Ovary (tissue), 9 donors: ENCODE data around the gene KLK3. TPM values are rescaled to one million over a fixed set of nuclear protein-coding genes. Genes with fewer than 3 reads are reported as not detected.

Experiments
- DNase-seq, 5 donors: peaks; one replicate each; pipeline ENCODE4 v3.0.0-alpha.2; 2019 to 2020
- H3K27ac ChIP-seq, 2 donors: fragments of 200-600 bp; one replicate each; pipeline versions ENCODE4 v1.5.1 to v1.8.0; 2019 to 2022
- H3K27me3 ChIP-seq: fragments of 200-600 bp; one replicate; pipeline ENCODE4 v1.8.0; 2022
- H3K36me3 ChIP-seq: fragments of 200-600 bp; sonication (generic); one replicate; pipeline ENCODE4 v1.5.1; 2019
- H3K4me1 ChIP-seq: one replicate; pipeline ENCODE4 v1.8.1; 2013; ENCODE audit warnings: mild to moderate bottlenecking, moderate library complexity; ENCODE audit not compliant: insufficient read depth
- H3K4me3 ChIP-seq: fragments of 200-600 bp; sonication (generic); one replicate; pipeline ENCODE4 v1.5.1; 2017
- H3K9me3 ChIP-seq, 2 donors: fragments of 200-600 bp in 1 of 2; sonication (generic) in 1 of 2; one replicate each; pipeline versions ENCODE4 v1.5.1 to v1.8.1; 2013 to 2019; ENCODE audit warnings: mild to moderate bottlenecking in 1 of 2, moderate library complexity in 1 of 2
- EP300 ChIP-seq: sonication (generic); formaldehyde crosslinking; IDR thresholded peaks from one replicate; pipeline ENCODE4 v1.6.1; 2017; ENCODE audit warnings: antibody characterized with exemption
- POLR2A ChIP-seq: fragments of 450-650 bp; IDR thresholded peaks from one replicate; pipeline ENCODE4 v1.6.1; 2017; ENCODE audit warnings: antibody characterized with exemption, mild to moderate bottlenecking, moderate library complexity
- WGBS, 3 donors: extraction: QIAGEN DNeasy Blood & Tissue Kit in 1 of 3; methylation state at CpG; one replicate each; pipeline versions ENCODE4 v1.1.5 to v1.1.7; 2013 to 2017; 5-methylcytosine and 5-hydroxymethylcytosine counted together
- intact Hi-C, 4 donors: fragments of 100-400 bp; cut with DNase I; formaldehyde crosslinking; loops; one replicate each; pipeline versions ENCODE4 v1.11.0 to v1.15.1; 2022 to 2023
- polyA plus RNA-seq, 2 donors: library from polyadenylated mRNA; stranded (reverse); fragments of 200-250 nt in 1 of 2; fragments of 350-450 nt in 1 of 2; fragmentation: Illumina TruSeq in 1 of 2; extraction: RNeasy Lipid Tissue Mini Kit (QIAGEN cat#74804) in 1 of 2; gene quantifications; one replicate each; pipeline ENCODE4 v1.2.3, GENCODE V29; 2013 to 2014
- total RNA-seq, 7 donors: library from RNA; depleted of rRNA in 2 of 7; stranded (reverse); fragments of >200 nt in 2 of 7; fragmentation: NEBNext Ultra II Directional in 3 of 7; extraction: Animal tissue kit (Norgen Biotek cat#: 25700) in 3 of 7; gene quantifications; one replicate each; pipeline versions ENCODE4 v1.1.0 to v1.2.4, GENCODE V29; 2016 to 2023
- TF ChIP-seq, protein P1 (sequence below), 3 donors: fragments of 450-650 bp in 2 of 3; fragments of 200-600 bp in 1 of 3; IDR thresholded peaks; one replicate each; pipeline versions ENCODE4 v1.5.1 to v1.8.0; 2016 to 2022; ENCODE audit warnings: antibody characterized with exemption in 3 of 3, mild to moderate bottlenecking in 1 of 3
- donor health status: DM: no; HTN: no; CAD: no; lungs with moderate emphysema.
- donor health status: DM: no; HTN: no; CAD: no.
- donor health status: Bipolar disorder and iron deficiency.
- donor health status: DM: yes; HTN: yes; CAD: no.
- donor health status: DM: no; HTN: no; CAD: no.
- donor health status: DM: yes; HTN: yes; CAD: no.

Gene KLK3
- total and polyA plus RNA-seq, 9 donors: 0.13 to 0.24 (median 0.20) TPM; not detected in 6

- DNase-seq: no peak
- H3K36me3 ChIP-seq: no peaks in the 10 kb centered on the region
- TF ChIP-seq POLR2A: no peak
- TF ChIP-seq EP300: no peak
- TF ChIP-seq, protein P1, sequence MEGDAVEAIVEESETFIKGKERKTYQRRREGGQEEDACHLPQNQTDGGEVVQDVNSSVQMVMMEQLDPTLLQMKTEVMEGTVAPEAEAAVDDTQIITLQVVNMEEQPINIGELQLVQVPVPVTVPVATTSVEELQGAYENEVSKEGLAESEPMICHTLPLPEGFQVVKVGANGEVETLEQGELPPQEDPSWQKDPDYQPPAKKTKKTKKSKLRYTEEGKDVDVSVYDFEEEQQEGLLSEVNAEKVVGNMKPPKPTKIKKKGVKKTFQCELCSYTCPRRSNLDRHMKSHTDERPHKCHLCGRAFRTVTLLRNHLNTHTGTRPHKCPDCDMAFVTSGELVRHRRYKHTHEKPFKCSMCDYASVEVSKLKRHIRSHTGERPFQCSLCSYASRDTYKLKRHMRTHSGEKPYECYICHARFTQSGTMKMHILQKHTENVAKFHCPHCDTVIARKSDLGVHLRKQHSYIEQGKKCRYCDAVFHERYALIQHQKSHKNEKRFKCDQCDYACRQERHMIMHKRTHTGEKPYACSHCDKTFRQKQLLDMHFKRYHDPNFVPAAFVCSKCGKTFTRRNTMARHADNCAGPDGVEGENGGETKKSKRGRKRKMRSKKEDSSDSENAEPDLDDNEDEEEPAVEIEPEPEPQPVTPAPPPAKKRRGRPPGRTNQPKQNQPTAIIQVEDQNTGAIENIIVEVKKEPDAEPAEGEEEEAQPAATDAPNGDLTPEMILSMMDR (IDR thresholded peaks at IDR 0.05): no peak
- H3K27me3 ChIP-seq: no peaks in the 10 kb centered on the region
- no peaks in the 10 kb centered on the region for H3K4me1 ChIP-seq
- WGBS, 3 donors: 54 to 62% (median 59%) methylated on average over 10 of the region's 10 CpGs
- peaks cover 0 to 5% of the 10 kb centered on the region in 2 donors for H3K9me3 ChIP-seq
- H3K27ac ChIP-seq: no peak overlapping the region
- intact Hi-C loops: no loop called here
- no peak overlapping the region for H3K4me3 ChIP-seq
Measured at GRCh38 chr19:50837300-50837699, 17.4 kb upstream of the KLK3 start.

GRCh38 chr19:50838239-50838638 lies 16.5 kb upstream of the KLK3 start:
- no peak overlapping the region for H3K4me3 ChIP-seq
- H3K9me3 ChIP-seq: peaks cover 0 to 5% of the 10 kb centered on the region in 2 donors
- no peaks in the 10 kb centered on the region for H3K36me3 ChIP-seq
- intact Hi-C loops: no loop called here
- no peaks in the 10 kb centered on the region for H3K27me3 ChIP-seq
- H3K4me1 ChIP-seq: no peaks in the 10 kb centered on the region
- H3K27ac ChIP-seq: no peak overlapping the region
- WGBS, 3 donors: 9 to 14% (median 12%) methylated on average over 6 of the region's 6 CpGs
- DNase-seq: no peak
- TF ChIP-seq EP300 (no peak), POLR2A (no peak)
- TF ChIP-seq, protein P1 (IDR thresholded peaks at IDR 0.05): no peak

- peaks cover 0 to 5% of the 10 kb centered on the region in 2 donors for H3K9me3 ChIP-seq
- intact Hi-C loops: no loop called here
- H3K27me3 ChIP-seq: no peaks in the 10 kb centered on the region
- no peak overlapping the region for H3K27ac ChIP-seq
- no peak for TF ChIP-seq POLR2A
- no peak overlapping the region for H3K4me3 ChIP-seq
- no peak for DNase-seq
- WGBS, 3 donors: 67 to 74% (median 71%) methylated on average over 10 of the region's 10 CpGs
- H3K4me1 ChIP-seq: no peaks in the 10 kb centered on the region
- H3K36me3 ChIP-seq: no peaks in the 10 kb centered on the region
Measured at GRCh38 chr19:50839712-50840655, 14.7 kb upstream of the KLK3 start.

DNA sequence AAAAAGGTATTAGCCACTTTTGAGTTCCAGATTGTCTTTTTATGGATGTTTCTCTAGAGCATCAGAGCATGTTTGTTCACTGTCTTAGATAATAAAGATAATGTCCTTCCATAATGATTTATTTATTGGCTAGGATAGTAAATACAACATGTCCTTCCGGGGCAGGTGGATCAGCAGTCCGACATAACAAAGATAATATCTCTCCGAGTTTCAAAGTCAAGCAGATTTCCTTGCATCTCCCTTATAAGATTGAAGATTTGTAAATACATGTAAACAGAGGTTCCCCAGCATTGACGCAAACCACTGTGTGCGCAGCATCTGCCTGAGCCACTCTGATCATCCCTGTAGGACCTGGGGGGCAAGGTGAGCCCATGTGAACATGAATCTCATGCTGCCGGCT lies 12.6 kb upstream of the KLK3 start:
- H3K27ac ChIP-seq: no peak overlapping the region
- WGBS, 3 donors: 78 to 87% (median 82%) methylated on average over 6 of the region's 6 CpGs
- no peak overlapping the region for H3K4me3 ChIP-seq
- H3K9me3 ChIP-seq: peaks cover 0 to 5% of the 10 kb centered on the region in 2 donors
- TF ChIP-seq, protein P1 (IDR thresholded peaks at IDR 0.05): no peak
- no peak for TF ChIP-seq EP300
- no peak for TF ChIP-seq POLR2A
- H3K36me3 ChIP-seq: no peaks in the 10 kb centered on the region
- H3K4me1 ChIP-seq: no peaks in the 10 kb centered on the region
- DNase-seq: no peak
- intact Hi-C loops: no loop called here
- H3K27me3 ChIP-seq: no peaks in the 10 kb centered on the region

DNA sequence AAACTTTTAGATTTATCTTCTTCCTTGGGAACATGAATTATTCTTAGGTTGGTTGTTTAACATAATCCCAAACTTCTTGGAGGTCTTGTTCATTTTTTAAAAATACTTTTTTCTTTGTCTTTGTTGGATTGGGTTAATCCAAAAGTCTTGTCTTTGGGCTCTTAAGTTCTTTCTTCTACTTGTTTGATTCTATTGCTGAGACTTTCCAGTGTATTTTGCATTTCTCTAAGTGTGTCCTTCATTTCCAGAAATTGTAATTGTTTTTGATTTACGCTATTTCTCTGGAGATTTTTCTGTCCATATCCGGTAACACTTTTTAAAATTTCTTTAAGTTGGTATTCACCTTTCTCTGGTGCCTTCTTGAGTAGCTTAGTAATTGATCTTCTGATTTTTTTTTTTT lies 11.5 kb upstream of the KLK3 start:
- 91 to 95% (median 95%) methylated on average over 2 of the region's 2 CpGs for WGBS, 3 donors
- DNase-seq: no peak
- H3K27ac ChIP-seq: no peak overlapping the region
- no peaks in the 10 kb centered on the region for H3K4me1 ChIP-seq
- H3K36me3 ChIP-seq: no peaks in the 10 kb centered on the region
- peaks cover 0 to 5% of the 10 kb centered on the region in 2 donors for H3K9me3 ChIP-seq
- H3K4me3 ChIP-seq: no peak overlapping the region
- intact Hi-C loops: no loop called here
- no peaks in the 10 kb centered on the region for H3K27me3 ChIP-seq
- TF ChIP-seq, protein P1 (IDR thresholded peaks at IDR 0.05): no peak
- TF ChIP-seq EP300: no peak
- no peak for TF ChIP-seq POLR2A
